ENCODE data around the gene AKAP17A. TPM values are rescaled to one million over a fixed set of nuclear protein-coding genes. Genes with fewer than 3 reads are reported as not detected.

Gene AKAP17A
- total and polyA plus RNA-seq, 9 of the 15 experiments (the other 6 are each of a cell fraction or from before 2014, with no cell fraction given), result 1.2 to 29.5 (median 8.2) TPM

DNA sequence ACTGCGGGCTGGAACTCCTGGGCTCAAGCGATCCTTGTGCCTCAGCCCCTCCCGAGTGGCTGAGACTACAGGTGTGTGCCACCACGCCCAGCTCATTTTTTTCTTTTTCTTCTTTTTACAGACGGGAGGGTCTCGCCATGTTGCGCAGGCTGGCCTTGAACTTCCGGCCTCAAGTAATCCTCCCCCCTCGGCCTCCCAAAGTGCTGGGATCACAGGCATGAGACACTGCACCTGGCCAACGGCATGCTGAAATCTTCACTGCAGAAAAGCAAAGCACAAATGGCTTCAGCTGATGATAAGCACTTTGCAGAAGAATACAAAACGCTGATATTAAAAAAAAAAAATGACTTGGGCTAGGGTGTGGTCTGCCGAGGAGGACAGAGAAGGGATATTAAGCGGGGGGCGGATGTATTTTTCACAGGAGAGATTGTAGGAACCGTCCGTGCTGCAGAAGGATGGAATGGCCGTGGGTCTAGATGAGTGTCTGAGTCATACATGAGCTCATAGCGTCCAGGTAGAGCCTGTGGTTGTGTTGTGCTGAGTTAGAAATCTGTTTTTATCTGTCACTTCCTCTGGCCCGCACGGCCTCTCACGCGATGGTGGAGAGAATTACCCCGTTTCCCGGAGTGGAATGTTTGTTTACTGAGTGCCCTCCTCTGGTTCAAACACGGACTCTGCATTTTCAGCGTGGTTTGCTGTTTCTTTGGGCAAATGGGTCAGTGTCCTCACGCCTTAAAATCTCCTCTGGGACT, 8.5 kb upstream of the AKAP17A start (continued):
- TF ChIP-seq ZNF584 (CRISPR knock-in tag; IDR thresholded peaks at IDR 0.05; ENCODE audit: low read depth) (no peak), TAF15 (IDR thresholded peaks at IDR 0.05; ENCODE audit: low read depth, low read length) (no peak), ESRRB (CRISPR knock-in tag; IDR thresholded peaks at IDR 0.05; ENCODE audit: borderline replicate concordance) (no peak), JUND (IDR thresholded peaks at IDR 0.05; ENCODE audit: borderline replicate concordance, low read depth, low read length) (peak; percentile 79), JUND (tag; IDR thresholded peaks at IDR 0.05; ENCODE audit: borderline replicate concordance, low read depth, low read length) (peak; percentile 76; the same call in 2 of the 3 replicates), TAF9B (IDR thresholded peaks at IDR 0.05; ENCODE audit: partially characterized antibody) (no peak), ESRRA (IDR thresholded peaks at IDR 0.05; ENCODE audit: borderline replicate concordance, low read depth) (no peak), TEAD4 (IDR thresholded peaks at IDR 0.05; ENCODE audit: low read length) (no peak), TEAD4 (CRISPR knock-in tag; IDR thresholded peaks at IDR 0.05; ENCODE audit: borderline replicate concordance) (no peak), POU5F1 (IDR thresholded peaks at IDR 0.05; ENCODE audit: borderline replicate concordance, low read depth, low read length, partially characterized antibody) (no peak), ATF7 (IDR thresholded peaks at IDR 0.05) (peak; percentile 49; the same call in 1 of the 2 replicates), NR2F6 (CRISPR knock-in tag; IDR thresholded peaks at IDR 0.05) (no peak), CBFB (CRISPR knock-in tag; IDR thresholded peaks at IDR 0.05) (no peak), PYGO2 (tag; IDR thresholded peaks at IDR 0.05) (no peak), PML (IDR thresholded peaks at IDR 0.05; ENCODE audit: low read length) (no peak), LCOR (CRISPR knock-in tag; IDR thresholded peaks at IDR 0.05) (no peak), JUN (IDR thresholded peaks at IDR 0.05; ENCODE audit: borderline replicate concordance, low read depth, low read length) (0 out of 2 replicates have a peak, but pooled peaks have one; percentile 21), JUN (CRISPR knock-in tag; IDR thresholded peaks at IDR 0.05; ENCODE audit: borderline replicate concordance) (no peak), HDAC1 (IDR thresholded peaks at IDR 0.05) (no peak), SPI1 (IDR thresholded peaks at IDR 0.05; ENCODE audit: borderline replicate concordance, low read depth, low read length) (peak; percentile 36; the same call in 1 of the 2 replicates), GTF2A2 (tag; IDR thresholded peaks at IDR 0.05) (no peak), BCOR (IDR thresholded peaks at IDR 0.05) (no peak), STAT5B (CRISPR knock-in tag; IDR thresholded peaks at IDR 0.05) (no peak), HLTF (IDR thresholded peaks at IDR 0.05) (no peak), PCBP1 (IDR thresholded peaks at IDR 0.05; ENCODE audit: low read depth, low read length, poor library complexity, severe bottlenecking) (no peak)
- TF ChIP-seq, protein P1, sequence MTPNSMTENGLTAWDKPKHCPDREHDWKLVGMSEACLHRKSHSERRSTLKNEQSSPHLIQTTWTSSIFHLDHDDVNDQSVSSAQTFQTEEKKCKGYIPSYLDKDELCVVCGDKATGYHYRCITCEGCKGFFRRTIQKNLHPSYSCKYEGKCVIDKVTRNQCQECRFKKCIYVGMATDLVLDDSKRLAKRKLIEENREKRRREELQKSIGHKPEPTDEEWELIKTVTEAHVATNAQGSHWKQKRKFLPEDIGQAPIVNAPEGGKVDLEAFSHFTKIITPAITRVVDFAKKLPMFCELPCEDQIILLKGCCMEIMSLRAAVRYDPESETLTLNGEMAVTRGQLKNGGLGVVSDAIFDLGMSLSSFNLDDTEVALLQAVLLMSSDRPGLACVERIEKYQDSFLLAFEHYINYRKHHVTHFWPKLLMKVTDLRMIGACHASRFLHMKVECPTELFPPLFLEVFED (CRISPR knock-in tag; conservative IDR thresholded peaks at IDR 0.05), result no peak
- TF ChIP-seq, protein P2, sequence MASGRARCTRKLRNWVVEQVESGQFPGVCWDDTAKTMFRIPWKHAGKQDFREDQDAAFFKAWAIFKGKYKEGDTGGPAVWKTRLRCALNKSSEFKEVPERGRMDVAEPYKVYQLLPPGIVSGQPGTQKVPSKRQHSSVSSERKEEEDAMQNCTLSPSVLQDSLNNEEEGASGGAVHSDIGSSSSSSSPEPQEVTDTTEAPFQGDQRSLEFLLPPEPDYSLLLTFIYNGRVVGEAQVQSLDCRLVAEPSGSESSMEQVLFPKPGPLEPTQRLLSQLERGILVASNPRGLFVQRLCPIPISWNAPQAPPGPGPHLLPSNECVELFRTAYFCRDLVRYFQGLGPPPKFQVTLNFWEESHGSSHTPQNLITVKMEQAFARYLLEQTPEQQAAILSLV (tag; IDR thresholded peaks at IDR 0.05), result no peak
- TF ChIP-seq, protein P3, sequence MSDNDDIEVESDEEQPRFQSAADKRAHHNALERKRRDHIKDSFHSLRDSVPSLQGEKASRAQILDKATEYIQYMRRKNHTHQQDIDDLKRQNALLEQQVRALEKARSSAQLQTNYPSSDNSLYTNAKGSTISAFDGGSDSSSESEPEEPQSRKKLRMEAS (CRISPR knock-in tag; IDR thresholded peaks at IDR 0.05), result no peak
